OCI-LY1 (cell line): ENCODE measurements around the gene UCKL1.

ENCODE experiments used
- CTCF ChIP-seq: fragments of 200-600 bp; sonication (generic), shearing (Covaris generic); IDR thresholded peaks from 2 replicates; pipeline ENCODE4 v1.5.1; 2017; ENCODE audit warnings: mild to moderate bottlenecking, antibody characterized with exemption, low read length, moderate library complexity, mixed read lengths
- EZH2 ChIP-seq: fragments of 200-600 bp; sonication (generic), shearing (Covaris generic); IDR thresholded peaks from 2 replicates; pipeline ENCODE4 v1.8.0; 2017; ENCODE audit warnings: borderline replicate concordance, mixed run types, mild to moderate bottlenecking, antibody characterized with exemption, low read length, moderate library complexity, mixed read lengths

GRCh38 chr20:63970714-63971431 is 14.7 kb upstream of the UCKL1 start:
- no peak for TF ChIP-seq CTCF
- no peak for TF ChIP-seq EZH2
